A673 (cell line): ENCODE data around the gene STX11. TPM values are rescaled to one million over a fixed set of nuclear protein-coding genes. Genes with fewer than 3 reads are reported as not detected.

Experiments
- BruUV-seq: library from RNA; stranded (reverse); fragments of 400-500 nt; replicated peaks from 2 replicates; lab custom pipeline; 2021; lab: Mats Ljungman, UMichigan
- CTCF ChIA-PET: fragments of 300-600 bp; sonication (Branson Sonifier 250); formaldehyde crosslinking; loops from one replicate; lab custom pipeline; 2022; ENCODE audit warnings: antibody characterized with exemption; lab: Charles Lee
- POLR2A ChIA-PET: fragments of 300-600 bp; sonication (Branson Sonifier 250); formaldehyde crosslinking; loops from one replicate; lab custom pipeline; 2022; ENCODE audit warnings: antibody characterized with exemption; ENCODE audit not compliant: low non-redundant PET; lab: Charles Lee
- DNase-seq: peaks from one replicate; pipeline ENCODE4 v3.0.0-alpha.2; 2015; ENCODE audit warnings: low spot score
- H3K27ac ChIP-seq: fragments of 200-600 bp; sonication (generic); 2 replicates; pipeline ENCODE4 v1.5.1; 2016; ENCODE audit warnings: mixed run types, low read depth, mild to moderate bottlenecking, mixed read lengths, antibody characterized with exemption, low read length; ENCODE audit not compliant: poor library complexity, severe bottlenecking
- H3K27me3 ChIP-seq: fragments of 200-600 bp; sonication (generic); replicated peaks from 2 replicates; pipeline ENCODE4 v1.6.1; 2017; ENCODE audit warnings: mixed run types, low read depth, mild to moderate bottlenecking, mixed read lengths, antibody characterized with exemption, low read length; ENCODE audit not compliant: insufficient read depth, poor library complexity
- H3K36me3 ChIP-seq: fragments of 200-600 bp; sonication (generic); 2 replicates; pipeline ENCODE4 v1.6.1; 2016; ENCODE audit warnings: mixed run types, mild to moderate bottlenecking, mixed read lengths, antibody characterized with exemption, low read length; ENCODE audit not compliant: insufficient read depth, poor library complexity, severe bottlenecking
- H3K4me1 ChIP-seq: fragments of 200-600 bp; sonication (generic); 2 replicates; pipeline ENCODE4 v1.6.1; 2017; ENCODE audit warnings: mixed run types, mild to moderate bottlenecking, mixed read lengths, antibody characterized with exemption, low read length; ENCODE audit not compliant: insufficient read depth, poor library complexity, severe bottlenecking
- H3K4me3 ChIP-seq: fragments of 200-600 bp; sonication (generic); 2 replicates; pipeline ENCODE4 v1.5.1; 2016; ENCODE audit warnings: low read depth, mixed run types, mild to moderate bottlenecking, mixed read lengths, low read length; ENCODE audit not compliant: poor library complexity, severe bottlenecking
- H3K9me3 ChIP-seq: fragments of 200-600 bp; sonication (generic); 2 replicates; pipeline ENCODE4 v1.6.1; 2016; ENCODE audit warnings: mixed run types, low read depth, mild to moderate bottlenecking, mixed read lengths, antibody characterized with exemption, low read length; ENCODE audit not compliant: poor library complexity, severe bottlenecking
- EZH2 ChIP-seq: fragments of 200-600 bp; sonication (generic); IDR thresholded peaks from 2 replicates; pipeline ENCODE4 v1.6.1; 2017; ENCODE audit warnings: borderline replicate concordance, low read depth, mild to moderate bottlenecking, mixed read lengths, antibody characterized with exemption, low read length; ENCODE audit not compliant: poor library complexity, severe bottlenecking
- intact Hi-C: fragments of 100-400 bp; cut with micrococcal nuclease; formaldehyde crosslinking; loops from one replicate; pipeline ENCODE4 v1.10.0; 2022; ENCODE audit not compliant: unreplicated experiment
- total RNA-seq: library from RNA; stranded (reverse); gene quantifications from 2 replicates; pipeline ENCODE4 v1.2.3, GENCODE V29; 2021
- TF ChIP-seq, protein P1 (sequence below): fragments of 300-800, 200-600 bp; sonication (generic); conservative IDR thresholded peaks from 2 replicates; pipeline ENCODE4 v1.5.1; 2017; ENCODE audit warnings: low read depth, mild to moderate bottlenecking, antibody characterized with exemption, low read length, moderate library complexity, mixed read lengths

Gene STX11
- total RNA-seq, 1 experiment from 2014 or later: 0.30 TPM

- POLR2A ChIA-PET: no interaction called here
- H3K4me3 ChIP-seq: peak overlapping the region; percentile 65
- no TSS peak for BruUV-seq
- H3K36me3 ChIP-seq: no peaks in the 10 kb centered on the region
- H3K27me3 ChIP-seq: no peaks in the 10 kb centered on the region
- H3K9me3 ChIP-seq: no peaks in the 10 kb centered on the region
- peak overlapping the region; percentile 94 for H3K27ac ChIP-seq
- intact Hi-C loops: loop anchor here (1.0 to 10.0 kb wide), 6 partner anchors 69 to 641 kb away; partner anchors contain the start of gene UTRN
- CTCF ChIA-PET: interaction anchor here (0.6 kb wide), 1 partner anchor 352 kb away, joined by 3 read pairs; no protein-coding TSS in a partner anchor
- DNase-seq: peak; percentile 97
- no peaks in the 10 kb centered on the region for H3K4me1 ChIP-seq
- TF ChIP-seq, protein P1, sequence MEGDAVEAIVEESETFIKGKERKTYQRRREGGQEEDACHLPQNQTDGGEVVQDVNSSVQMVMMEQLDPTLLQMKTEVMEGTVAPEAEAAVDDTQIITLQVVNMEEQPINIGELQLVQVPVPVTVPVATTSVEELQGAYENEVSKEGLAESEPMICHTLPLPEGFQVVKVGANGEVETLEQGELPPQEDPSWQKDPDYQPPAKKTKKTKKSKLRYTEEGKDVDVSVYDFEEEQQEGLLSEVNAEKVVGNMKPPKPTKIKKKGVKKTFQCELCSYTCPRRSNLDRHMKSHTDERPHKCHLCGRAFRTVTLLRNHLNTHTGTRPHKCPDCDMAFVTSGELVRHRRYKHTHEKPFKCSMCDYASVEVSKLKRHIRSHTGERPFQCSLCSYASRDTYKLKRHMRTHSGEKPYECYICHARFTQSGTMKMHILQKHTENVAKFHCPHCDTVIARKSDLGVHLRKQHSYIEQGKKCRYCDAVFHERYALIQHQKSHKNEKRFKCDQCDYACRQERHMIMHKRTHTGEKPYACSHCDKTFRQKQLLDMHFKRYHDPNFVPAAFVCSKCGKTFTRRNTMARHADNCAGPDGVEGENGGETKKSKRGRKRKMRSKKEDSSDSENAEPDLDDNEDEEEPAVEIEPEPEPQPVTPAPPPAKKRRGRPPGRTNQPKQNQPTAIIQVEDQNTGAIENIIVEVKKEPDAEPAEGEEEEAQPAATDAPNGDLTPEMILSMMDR: peak; percentile 77
- no peak for TF ChIP-seq EZH2
These were observed 65.8 kb downstream of the STX11 start for GRCh38 chr6:144215932-144216667.

DNA sequence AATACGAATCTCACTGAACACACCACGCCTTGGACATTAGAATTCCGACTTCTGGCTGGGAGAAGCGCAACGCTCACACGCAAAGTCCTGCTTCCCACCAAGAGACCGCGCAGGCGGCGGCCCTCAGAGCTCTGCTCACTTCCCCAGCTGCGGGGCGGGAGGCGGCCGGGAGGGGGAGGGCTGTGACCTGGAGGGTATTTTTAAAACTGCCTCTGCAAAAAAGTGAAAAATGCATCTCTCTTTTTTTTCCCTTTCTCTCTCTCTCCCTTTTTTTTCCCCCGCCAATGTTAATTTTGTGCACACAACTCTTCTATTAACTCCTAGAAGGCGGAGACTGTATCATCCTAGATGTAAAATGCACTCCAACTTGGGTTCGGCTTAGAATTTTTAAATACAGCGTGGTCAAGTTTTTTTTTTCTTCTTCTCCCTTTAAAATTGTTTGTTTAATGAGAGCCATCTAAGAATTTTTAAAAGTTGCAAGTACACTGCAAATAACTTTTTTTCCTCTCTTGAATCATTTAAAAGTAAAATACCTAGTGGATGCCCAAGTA is 66.4 kb downstream of the STX11 start:
- ChIA-PET CTCF (interaction anchor here (0.6 kb wide), 1 partner anchor 352 kb away, joined by 3 read pairs; no protein-coding TSS in a partner anchor), POLR2A (no interaction called here)
- TF ChIP-seq, protein P1: no peak
- TF ChIP-seq EZH2: no peak
- Histone ChIP-seq H3K36me3 (no peaks in the 10 kb centered on the region), H3K9me3 (no peaks in the 10 kb centered on the region), H3K27me3 (no peaks in the 10 kb centered on the region), H3K4me3 (peak overlapping the region; percentile 65), H3K4me1 (no peaks in the 10 kb centered on the region), H3K27ac (peak overlapping the region; percentile 94)
- no peak for DNase-seq
- intact Hi-C loops: loop anchor here (1.0 to 10.0 kb wide), 6 partner anchors 69 to 642 kb away; partner anchors contain the start of gene UTRN
- BruUV-seq: no TSS peak

- POLR2A ChIA-PET: no interaction called here
- Histone ChIP-seq H3K9me3 (no peaks in the 10 kb centered on the region), H3K36me3 (no peaks in the 10 kb centered on the region), H3K4me3 (peak overlapping the region; percentile 65), H3K27ac (no peak overlapping the region), H3K4me1 (no peaks in the 10 kb centered on the region), H3K27me3 (no peaks in the 10 kb centered on the region)
- CTCF ChIA-PET: no interaction called here
- intact Hi-C loops: loop anchor here (2.0 to 10.0 kb wide), 4 partner anchors 110 to 642 kb away; no protein-coding TSS in a partner anchor
- no peak for DNase-seq
- no peak for TF ChIP-seq EZH2
- TF ChIP-seq, protein P1: no peak
- no TSS peak for BruUV-seq
These were observed 66.9 kb downstream of the STX11 start for GRCh38 chr6:144217264-144217663.
